Cerebellar cortex (tissue), 1 donor: ENCODE measurements around the gene ADAT3.

Experiments
- DNase-seq: peaks from one replicate; pipeline ENCODE4 v3.0.0-alpha.2; 2015; ENCODE audit warnings: low spot score

ADAT3 gene

DNA sequence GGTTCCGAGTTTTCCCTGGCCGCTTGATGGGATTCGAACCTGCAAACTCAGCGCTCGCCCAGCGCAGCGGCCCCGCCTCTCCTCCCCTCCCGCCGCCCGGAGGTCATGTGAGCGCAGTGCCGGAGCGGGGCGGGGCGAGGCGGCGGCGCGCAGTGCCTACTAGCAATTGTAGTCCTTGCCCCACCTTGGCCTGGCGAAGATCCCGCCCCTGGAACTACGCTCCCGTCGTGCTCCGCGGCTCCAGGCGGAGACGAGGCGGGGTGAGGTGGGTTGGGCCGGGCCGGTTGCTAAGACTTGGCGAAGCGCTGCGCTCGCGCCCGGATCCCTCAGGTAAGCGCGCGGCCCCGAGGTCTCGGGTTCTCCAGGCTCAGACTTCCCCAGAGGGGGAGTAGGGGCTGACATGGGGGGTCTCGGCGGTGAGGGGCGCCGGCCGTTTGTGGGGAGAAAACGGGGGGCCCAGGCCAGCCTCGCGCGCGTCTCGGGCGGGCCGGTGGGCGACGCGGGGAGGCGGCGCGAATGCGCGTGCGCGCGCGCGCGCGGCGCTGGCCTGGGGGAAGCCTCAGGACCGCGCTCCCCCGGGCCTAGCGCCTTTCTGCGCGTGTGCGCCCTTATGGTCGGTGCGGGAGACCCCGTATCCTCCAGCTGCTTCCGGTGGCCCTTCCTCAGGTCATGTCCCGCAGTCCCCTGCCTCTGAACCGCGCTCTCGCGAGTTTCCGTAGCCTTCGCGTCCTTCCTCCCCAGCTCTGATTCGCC is at the start of gene ADAT3, which contains the start of gene SCAMP4:
Gene ADAT3, plus strand, starts transcription at position 290 of the 753 bp plus-strand sequence. CDS start 6,649 bp downstream, outside the sequence.
Gene SCAMP4, plus strand, starts transcription at position 290 of the 753 bp plus-strand sequence. CDS start 9,621 bp downstream, outside the sequence.
- DNase-seq = peak; percentile 98

- DNase-seq = no peak
Observed at GRCh38 chr19:1855828-1856255, 49.4 kb upstream of the ADAT3 start.

- no peak for DNase-seq
Observed at GRCh38 chr19:1856345-1856697, 48.9 kb upstream of the ADAT3 start.

DNA sequence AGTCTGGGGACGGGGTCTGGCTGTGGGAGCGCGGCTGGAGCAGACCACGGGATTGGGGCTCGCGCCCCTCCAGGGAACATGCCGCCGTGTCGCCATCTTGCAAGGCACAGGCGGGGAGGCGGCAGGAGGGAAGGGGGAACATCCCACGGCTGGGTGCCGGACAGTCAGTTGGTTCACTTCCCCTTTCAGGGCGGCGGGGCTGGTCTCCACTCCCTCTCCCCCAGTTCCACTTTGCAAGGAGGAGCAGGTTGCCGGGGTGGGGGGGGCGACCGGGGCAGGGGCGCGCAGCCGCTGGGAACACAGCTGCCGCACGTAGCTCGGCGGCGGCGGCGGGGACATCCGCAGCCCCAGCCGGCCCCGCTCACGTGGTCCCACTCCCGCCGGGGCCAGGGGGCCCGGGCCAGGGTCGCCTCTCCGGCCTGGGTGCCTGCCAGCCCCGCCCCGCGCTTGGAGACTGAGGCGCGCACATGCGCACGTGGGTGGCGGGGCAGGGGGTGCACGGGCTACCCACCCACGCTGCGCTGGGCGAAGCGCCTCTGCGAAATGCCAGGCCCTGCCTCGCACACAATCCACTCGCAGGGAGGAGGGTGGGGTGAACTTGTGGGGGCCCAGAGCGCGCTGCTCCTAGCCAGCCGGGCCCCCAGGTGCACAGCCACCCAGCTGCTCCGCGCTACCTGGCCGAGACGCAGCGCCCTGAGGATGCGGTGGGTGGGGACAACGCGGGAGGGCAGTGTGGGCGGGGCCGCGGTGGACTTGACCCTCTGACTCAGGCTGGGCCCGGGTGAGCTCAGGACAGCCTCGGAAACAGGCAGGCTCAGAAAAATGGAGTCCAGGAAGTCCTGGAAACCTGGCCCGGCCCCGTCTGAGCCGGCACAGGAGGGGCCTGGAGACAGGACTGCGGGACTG is 48.2 kb upstream of the ADAT3 start:
- DNase-seq = peak; percentile 67

- DNase-seq = no peak
Observed at GRCh38 chr19:1857648-1858326, 47.4 kb upstream of the ADAT3 start.

DNA sequence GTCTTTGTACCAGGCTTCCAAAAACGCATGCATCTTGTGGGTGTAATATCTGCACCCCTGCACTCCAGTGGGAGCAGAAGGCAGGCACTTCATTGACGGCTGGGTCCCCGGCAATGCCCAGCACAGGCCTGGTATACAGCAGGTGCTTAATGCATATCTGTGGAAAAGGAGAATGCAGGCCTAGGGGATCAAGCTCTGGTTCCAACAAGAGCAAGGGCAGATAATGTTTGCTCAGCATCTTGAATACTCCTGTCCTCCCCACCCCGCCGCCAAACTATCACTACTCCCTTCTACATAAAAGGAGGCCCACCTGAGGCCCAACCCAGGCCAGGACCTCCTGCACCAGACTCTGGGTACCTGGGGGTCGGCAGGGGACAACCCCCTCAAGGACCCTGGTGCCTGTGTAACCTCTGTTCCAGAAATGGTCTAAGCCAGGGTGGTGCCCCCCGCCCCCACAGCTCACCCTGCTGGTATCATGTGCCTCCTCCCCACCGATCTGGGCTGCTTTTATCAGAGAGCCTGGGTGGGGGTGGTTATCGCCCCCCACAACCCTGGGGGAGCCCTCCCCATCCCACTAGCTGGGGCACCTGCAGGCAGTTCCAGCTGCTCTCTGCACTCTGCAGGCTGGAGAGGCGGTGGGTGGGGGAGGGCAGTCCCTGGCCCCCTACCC is 46.7 kb upstream of the ADAT3 start:
- no peak for DNase-seq

- no peak for DNase-seq
Observed at GRCh38 chr19:1859331-1859781, 45.8 kb upstream of the ADAT3 start.

DNA sequence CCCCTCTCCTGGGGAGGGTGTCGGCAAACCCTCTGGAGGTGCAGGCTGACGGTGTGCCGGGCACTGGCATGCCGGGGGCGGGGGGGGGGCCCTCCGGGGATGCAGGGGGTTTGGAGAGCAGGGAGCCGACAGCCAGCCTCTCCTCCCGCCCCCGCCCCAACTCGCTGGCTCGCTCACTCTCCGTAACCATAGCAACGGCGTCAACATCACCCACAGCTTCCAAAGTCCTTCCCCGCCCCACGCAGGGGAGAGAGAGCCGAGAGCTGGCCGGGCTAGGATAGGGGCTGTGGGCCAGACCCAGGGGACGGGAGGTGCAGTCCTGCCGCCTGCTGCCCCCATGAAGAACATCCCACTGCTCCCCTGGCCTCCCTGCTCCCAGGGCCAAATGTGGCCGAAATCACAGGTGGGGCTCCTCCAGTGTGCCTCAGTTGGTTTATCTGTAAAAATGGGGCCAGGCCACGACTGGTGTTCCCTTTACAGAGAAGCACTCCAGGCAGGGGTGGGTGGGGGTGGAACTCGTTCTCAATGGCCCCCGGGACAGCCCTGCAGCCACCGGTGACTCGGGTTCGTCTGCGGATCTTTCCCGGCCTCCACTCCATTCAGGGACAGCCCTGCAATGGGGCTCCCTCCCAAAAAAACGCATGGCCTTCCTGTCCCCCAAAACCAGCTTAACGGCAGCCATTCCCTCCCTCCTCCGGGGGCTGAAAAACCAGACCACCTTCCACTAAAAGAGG is 45.0 kb upstream of the ADAT3 start:
- DNase-seq = peak; percentile 70

- DNase-seq = no peak
Observed at GRCh38 chr19:1860821-1861598, 44.2 kb upstream of the ADAT3 start.

- DNase-seq = no peak
Observed at GRCh38 chr19:1861599-1862031, 43.6 kb upstream of the ADAT3 start.

DNA sequence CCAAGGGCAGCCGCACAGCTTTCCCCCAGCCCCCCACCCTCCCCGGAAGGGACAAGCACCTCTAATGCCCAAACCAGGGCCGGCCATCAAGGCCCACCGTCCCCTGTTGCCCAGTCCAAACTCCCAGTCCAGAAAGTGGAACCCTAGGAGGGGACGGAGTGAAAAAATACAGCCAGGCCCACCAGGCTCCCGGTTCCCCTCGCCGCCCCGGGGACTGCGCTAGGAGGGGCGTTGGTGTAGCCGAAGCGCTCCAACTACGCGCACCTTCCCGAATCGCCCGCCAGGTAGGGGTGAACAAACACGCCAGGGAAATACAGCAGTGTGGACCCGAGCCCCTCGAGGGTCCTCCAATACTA is 43.2 kb upstream of the ADAT3 start:
- no peak for DNase-seq

DNA sequence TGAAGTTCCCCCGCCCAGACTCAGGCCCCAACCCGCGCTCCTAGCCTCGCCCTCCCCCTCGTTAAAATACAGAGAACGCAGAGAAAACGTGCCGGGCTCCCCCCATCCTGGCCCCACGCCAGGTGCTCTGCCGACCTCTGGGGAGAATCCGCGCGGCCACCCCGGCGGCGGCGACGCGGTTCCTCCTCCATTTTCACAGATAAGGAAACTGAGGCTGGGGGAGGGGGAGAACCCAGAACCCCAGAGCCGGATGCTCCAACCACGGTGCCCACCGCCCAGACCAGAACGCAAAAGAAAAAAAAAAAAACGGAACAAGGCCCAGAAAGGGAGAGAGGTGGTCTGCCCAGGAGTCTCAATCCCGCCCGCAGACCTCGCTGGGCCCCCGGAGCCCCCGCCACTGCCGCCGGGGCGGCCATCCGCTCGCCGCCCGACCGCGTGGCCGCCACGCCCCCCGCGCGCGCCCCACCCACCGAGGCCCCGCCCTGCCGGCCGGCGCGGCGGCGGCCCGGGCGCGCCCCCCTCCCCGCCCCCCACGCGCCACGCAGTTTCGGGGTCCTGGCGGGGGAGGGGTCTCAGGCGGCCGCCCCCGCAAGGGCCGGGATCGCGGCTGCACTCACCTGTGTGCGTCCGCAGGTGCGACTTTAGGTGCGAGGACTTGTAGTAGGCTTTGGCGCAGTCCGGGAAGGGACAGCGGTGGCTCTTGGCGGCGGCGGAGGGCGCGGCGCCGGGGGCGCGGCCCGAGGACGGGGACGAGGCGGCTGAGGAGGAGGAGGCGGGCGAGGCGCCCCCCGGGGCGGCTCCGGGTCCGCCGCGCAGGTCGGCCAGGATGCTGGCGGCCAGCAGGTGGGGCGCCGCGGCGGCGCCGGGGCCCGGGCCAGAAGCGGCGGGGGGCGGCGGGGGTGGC is 42.5 kb upstream of the ADAT3 start:
- no peak for DNase-seq

DNA sequence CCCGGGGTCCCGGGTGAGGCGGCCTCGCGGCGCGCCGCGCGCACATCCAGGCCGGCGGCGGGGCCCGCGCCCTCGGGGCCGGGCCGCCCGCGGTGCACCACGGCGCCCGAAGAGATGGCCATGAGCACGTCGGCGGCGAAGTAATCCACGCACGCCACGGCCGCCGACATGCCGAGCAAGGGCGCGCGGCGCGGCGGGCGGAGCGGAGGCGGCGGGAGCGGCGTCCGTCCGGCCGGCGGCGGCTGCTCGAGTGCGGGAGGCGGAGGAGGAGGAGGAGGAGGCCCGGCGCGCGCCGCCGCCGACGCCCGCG is 41.9 kb upstream of the ADAT3 start, which contains the start of gene KLF16:
Gene KLF16, minus strand, starts transcription at position 252 of the 310 bp plus-strand sequence. Its CDS starts 82 bp downstream, at position 170.
- no peak for DNase-seq

GRCh38 chr19:1863638-1864479 is 41.3 kb upstream of the ADAT3 start:
- DNase-seq = peak; percentile 77

DNA sequence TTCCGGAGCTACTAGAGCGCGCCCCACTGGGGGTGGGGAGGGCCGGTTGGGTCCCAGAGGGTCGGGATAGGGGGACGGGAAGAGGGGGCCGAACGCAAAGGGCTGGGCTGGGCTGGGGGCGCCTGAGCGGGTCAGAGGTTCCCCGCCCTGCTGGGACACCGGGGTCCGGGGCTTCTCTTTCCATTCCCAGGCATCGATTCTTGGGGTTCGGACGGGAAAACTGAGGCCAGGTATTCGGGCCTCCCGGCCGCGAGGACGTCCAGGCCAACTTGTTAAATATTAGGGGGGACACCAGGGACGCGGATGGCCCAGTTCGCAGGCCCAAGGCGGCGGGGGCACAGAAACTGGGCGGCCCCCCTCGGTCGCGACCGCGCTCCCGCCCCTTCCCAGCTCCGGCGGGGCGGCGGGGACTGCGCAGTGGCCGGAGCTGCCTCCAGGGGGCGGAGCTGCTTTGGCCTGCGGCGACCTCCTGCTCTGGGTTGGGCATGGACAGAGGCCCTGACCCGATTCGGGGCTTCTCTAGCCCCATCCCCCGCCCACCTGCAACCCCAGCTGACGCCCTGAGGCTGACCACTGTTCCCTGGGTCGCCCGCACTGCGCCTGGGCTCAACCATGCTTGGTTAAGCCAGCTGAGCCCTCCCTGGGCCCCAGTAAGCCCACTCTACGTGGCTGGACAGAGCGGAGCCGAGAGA is 40.6 kb upstream of the ADAT3 start:
- no peak for DNase-seq

DNA sequence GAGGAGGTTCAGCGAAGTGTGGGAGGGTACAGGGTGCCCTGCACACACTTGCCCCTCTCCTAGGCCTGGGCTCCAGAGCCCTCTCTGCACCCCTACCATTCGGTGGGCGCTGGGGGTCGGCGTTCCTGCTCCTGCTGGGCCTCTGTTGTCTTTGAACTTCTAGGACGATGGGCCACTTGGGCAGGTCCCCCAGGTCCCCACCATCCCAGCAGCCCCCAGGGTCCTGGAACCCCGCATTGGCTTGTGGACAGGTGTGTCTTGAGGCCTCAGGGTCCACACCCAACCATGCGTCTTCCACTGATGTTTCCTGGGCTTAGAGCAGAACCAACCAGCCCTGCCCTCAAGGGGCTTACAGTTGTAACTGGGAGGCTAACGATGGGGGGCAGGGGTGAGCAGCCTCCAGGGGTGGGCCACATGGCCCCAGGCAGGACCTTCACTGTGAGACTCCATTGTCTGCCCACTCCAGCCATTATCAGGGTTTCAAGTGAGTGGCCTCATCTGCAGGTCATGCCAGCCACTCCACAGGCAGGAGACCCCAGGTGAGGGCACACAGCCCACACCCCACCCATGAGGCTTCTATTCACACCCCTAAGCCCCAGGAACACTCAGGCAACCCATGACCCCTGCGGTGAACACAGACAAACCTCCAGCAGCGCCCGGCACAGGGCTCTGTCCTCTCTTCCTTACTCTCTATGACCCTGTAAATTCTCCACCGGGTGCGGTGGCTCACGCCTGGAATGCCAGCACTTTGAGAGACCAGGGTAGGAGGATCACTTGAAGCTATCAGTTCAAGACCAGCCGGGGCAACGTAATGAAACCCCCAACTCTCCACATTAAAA is 39.8 kb upstream of the ADAT3 start:
- DNase-seq = no peak
